Measurements from ENCODE around the gene KCNJ6.
"Not testable (repeated sequence)": the region's sequence is repeated elsewhere in the genome, so short reads cannot be mapped to it uniquely, and the experiment has no call there.

Gene KCNJ6

GRCh38 chr21:37668462-37669239 is 247.6 kb downstream of the KCNJ6 start:
- no peak for DNase-seq

- no peak for DNase-seq
Measured at GRCh38 chr21:37667380-37667779, 248.9 kb downstream of the KCNJ6 start.

GRCh38 chr21:37665230-37666024 is 250.8 kb downstream of the KCNJ6 start:
- no peak for DNase-seq

- not testable (repeated sequence) for DNase-seq
Measured at GRCh38 chr21:37662227-37662626, 254.0 kb downstream of the KCNJ6 start.

- DNase-seq: no peak
Measured at GRCh38 chr21:37660709-37661108, 255.5 kb downstream of the KCNJ6 start.

- no peak for DNase-seq
Measured at GRCh38 chr21:37659874-37660273, 256.4 kb downstream of the KCNJ6 start.

GRCh38 chr21:37658817-37659458 is 257.3 kb downstream of the KCNJ6 start:
- no peak for DNase-seq

GRCh38 chr21:37658121-37658816 is 258.0 kb downstream of the KCNJ6 start:
- no peak for DNase-seq

GRCh38 chr21:37656899-37657298 is 259.4 kb downstream of the KCNJ6 start:
- DNase-seq: no peak

- no peak for DNase-seq
Measured at GRCh38 chr21:37655611-37656300, 260.5 kb downstream of the KCNJ6 start.

- no peak for DNase-seq
Measured at GRCh38 chr21:37654596-37654995, 261.7 kb downstream of the KCNJ6 start.

- no peak for DNase-seq
Measured at GRCh38 chr21:37653201-37653600, 263.1 kb downstream of the KCNJ6 start.

- DNase-seq: no peak
Measured at GRCh38 chr21:37647781-37648180, 268.5 kb downstream of the KCNJ6 start.

- DNase-seq: not testable (repeated sequence)
Measured at GRCh38 chr21:37646761-37647160, 269.5 kb downstream of the KCNJ6 start.

- no peak for DNase-seq
Measured at GRCh38 chr21:37645848-37646247, 270.4 kb downstream of the KCNJ6 start.

GRCh38 chr21:37644636-37645035 is 271.6 kb downstream of the KCNJ6 start:
- no peak for DNase-seq

GRCh38 chr21:37643862-37644261 is 272.4 kb downstream of the KCNJ6 start:
- not testable (repeated sequence) for DNase-seq

- peak; percentile 46 for DNase-seq
Measured at GRCh38 chr21:37642493-37642892, 273.8 kb downstream of the KCNJ6 start.

- no peak for DNase-seq
Measured at GRCh38 chr21:37639756-37640155, 276.5 kb downstream of the KCNJ6 start.

- no peak for DNase-seq
Measured at GRCh38 chr21:37636152-37636860, 280.0 kb downstream of the KCNJ6 start.

GRCh38 chr21:37631319-37632117 is 284.7 kb downstream of the KCNJ6 start:
- DNase-seq: no peak
